Measurements from ENCODE around the gene CD99.
A peak's percentile ranks its signal among the peaks of the same experiment; 100 is the strongest.

CD99 gene

DNA sequence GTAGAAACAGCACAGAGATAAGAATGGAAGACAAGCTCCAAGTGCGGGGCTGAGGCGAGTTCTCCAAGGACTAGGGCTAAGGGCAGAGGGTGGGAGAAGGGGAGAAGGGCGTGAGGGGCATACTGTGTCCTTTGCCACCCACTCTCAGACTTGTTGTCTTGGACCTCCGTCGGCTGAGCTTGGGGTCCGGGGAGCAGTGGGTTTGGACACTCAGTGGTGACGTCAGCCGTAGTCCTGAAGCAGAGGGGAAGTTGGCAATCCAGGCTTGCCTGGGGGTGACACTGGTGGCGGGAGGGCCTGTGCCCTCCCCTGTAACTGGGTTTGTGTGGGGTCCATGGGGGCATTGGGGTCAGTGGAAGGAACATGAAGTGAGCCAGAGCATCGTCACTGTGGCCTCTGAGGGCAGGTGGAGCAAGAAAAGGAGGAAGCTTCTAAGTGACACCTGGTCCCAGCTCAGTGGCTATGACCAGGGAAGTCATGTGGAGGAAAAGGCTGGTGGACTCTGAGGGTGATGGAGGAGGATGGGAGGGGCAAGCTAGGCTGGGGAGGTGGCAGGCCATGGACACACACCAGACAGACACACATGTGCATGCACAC lies 17.6 kb downstream of the CD99 start:
- H3K27ac ChIP-seq (ENCODE audit: low read length) = peak overlapping the region; percentile 90
- H3K27me3 ChIP-seq (ENCODE audit: insufficient read depth, low read length, poor library complexity) = no peaks in the 10 kb centered on the region
- H3K36me3 ChIP-seq (ENCODE audit: insufficient read depth, low read length) = peaks cover 76% of the 10 kb centered on the region
- H3K4me1 ChIP-seq (ENCODE audit: insufficient read depth, low read length) = peaks cover 100% of the 10 kb centered on the region
- DNase-seq (peak; percentile 43), ATAC-seq (ENCODE audit: insufficient read depth, low read depth) (no peak)
- peaks cover 50% of the 10 kb centered on the region for H4K20me1 ChIP-seq (ENCODE audit: insufficient read depth, low read length)
- peak overlapping the region in 1 of 2 experiments; percentile 56; a peak in 2 of 4 replicates for H3K4me3 ChIP-seq (ENCODE audit: low read depth in 1 of 2, low read length in 2 of 2)
- TF ChIP-seq, protein P1, sequence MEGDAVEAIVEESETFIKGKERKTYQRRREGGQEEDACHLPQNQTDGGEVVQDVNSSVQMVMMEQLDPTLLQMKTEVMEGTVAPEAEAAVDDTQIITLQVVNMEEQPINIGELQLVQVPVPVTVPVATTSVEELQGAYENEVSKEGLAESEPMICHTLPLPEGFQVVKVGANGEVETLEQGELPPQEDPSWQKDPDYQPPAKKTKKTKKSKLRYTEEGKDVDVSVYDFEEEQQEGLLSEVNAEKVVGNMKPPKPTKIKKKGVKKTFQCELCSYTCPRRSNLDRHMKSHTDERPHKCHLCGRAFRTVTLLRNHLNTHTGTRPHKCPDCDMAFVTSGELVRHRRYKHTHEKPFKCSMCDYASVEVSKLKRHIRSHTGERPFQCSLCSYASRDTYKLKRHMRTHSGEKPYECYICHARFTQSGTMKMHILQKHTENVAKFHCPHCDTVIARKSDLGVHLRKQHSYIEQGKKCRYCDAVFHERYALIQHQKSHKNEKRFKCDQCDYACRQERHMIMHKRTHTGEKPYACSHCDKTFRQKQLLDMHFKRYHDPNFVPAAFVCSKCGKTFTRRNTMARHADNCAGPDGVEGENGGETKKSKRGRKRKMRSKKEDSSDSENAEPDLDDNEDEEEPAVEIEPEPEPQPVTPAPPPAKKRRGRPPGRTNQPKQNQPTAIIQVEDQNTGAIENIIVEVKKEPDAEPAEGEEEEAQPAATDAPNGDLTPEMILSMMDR (IDR thresholded peaks at IDR 0.05; ENCODE audit: borderline replicate concordance, extremely low read depth, low read length, poor library complexity, severe bottlenecking) = peak; percentile 11
- no peak for TF ChIP-seq EZH2 (IDR thresholded peaks at IDR 0.05; ENCODE audit: borderline replicate concordance, low read depth, low read length, severe bottlenecking)
- H2AFZ ChIP-seq (ENCODE audit: low read depth, low read length) = no peak overlapping the region
- H3K9me3 ChIP-seq (ENCODE audit: insufficient read depth, low read length, severe bottlenecking) = no peaks in the 10 kb centered on the region
- H3K4me2 ChIP-seq (ENCODE audit: insufficient read depth, low read length) = peak overlapping the region; percentile 76
- H3K9ac ChIP-seq (ENCODE audit: low read depth, low read length) = peak overlapping the region; percentile 53
- H3K79me2 ChIP-seq (ENCODE audit: insufficient read depth, low read length) = peaks cover 100% of the 10 kb centered on the region

GRCh38 chrX:2709556-2709955 lies 18.5 kb downstream of the CD99 start:
- Histone ChIP-seq H3K4me2 (ENCODE audit: insufficient read depth, low read length) (peak overlapping the region; percentile 76), H3K36me3 (ENCODE audit: insufficient read depth, low read length) (peaks cover 69% of the 10 kb centered on the region), H3K27ac (ENCODE audit: low read length) (peak overlapping the region; percentile 90), H3K27me3 (ENCODE audit: insufficient read depth, low read length, poor library complexity) (no peaks in the 10 kb centered on the region), H3K79me2 (ENCODE audit: insufficient read depth, low read length) (peaks cover 100% of the 10 kb centered on the region), H3K9ac (ENCODE audit: low read depth, low read length) (peak overlapping the region; percentile 53), H4K20me1 (ENCODE audit: insufficient read depth, low read length) (peaks cover 41% of the 10 kb centered on the region), H2AFZ (ENCODE audit: low read depth, low read length) (no peak overlapping the region), H3K4me1 (ENCODE audit: insufficient read depth, low read length) (peaks cover 100% of the 10 kb centered on the region), H3K4me3 (ENCODE audit: low read depth in 1 of 2, low read length in 2 of 2) (peak overlapping the region in 1 of 2 experiments; percentile 56; a peak in 2 of 4 replicates), H3K9me3 (ENCODE audit: insufficient read depth, low read length, severe bottlenecking) (no peaks in the 10 kb centered on the region)
- ATAC-seq (ENCODE audit: insufficient read depth, low read depth) = no peak
- no peak for TF ChIP-seq EZH2 (IDR thresholded peaks at IDR 0.05; ENCODE audit: borderline replicate concordance, low read depth, low read length, severe bottlenecking)
- TF ChIP-seq, protein P1 (IDR thresholded peaks at IDR 0.05; ENCODE audit: borderline replicate concordance, extremely low read depth, low read length, poor library complexity, severe bottlenecking) = no peak
- peak; percentile 49 for DNase-seq

DNA sequence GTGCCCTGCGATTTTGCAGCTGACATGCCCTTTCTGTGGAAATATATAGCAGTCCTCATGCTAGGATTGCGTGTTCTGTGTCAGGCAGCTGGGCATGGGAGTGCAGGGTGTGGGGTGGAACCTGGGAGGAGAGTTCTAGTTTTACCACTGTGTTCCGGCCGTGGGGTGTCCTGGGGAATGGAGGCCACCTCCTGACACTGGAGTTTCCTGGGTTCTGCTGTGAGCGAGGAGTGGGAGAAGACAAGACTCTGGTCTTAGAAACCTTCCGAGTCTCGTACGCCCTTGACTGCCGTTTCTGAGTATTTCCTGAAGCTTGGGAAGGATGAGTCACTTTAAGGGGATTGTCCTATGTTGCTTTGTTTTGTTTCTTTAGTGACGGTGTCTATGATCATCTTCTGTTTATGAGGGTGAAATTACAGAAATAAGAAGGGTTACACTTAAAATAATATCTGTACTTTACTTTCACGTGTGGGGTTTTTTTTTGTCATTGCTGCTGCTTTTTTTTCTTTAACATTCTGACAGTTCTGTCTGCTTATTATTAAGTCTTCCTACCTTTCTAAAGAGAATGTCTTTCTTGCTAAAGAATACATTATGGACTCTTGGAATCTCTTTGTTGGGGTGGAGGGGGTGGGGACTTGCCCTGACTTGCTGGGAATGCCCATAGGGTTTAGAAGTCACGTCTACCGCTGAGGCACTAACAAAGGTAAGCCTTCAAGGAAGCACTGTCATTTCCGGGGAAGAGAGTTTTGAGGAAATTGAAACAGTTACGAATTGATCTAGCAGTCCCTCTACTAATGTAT lies 19.1 kb downstream of the CD99 start:
- Histone ChIP-seq H3K9ac (ENCODE audit: low read depth, low read length) (peak overlapping the region; percentile 53), H3K27ac (ENCODE audit: low read length) (peak overlapping the region; percentile 90), H3K27me3 (ENCODE audit: insufficient read depth, low read length, poor library complexity) (no peaks in the 10 kb centered on the region), H2AFZ (ENCODE audit: low read depth, low read length) (no peak overlapping the region), H3K9me3 (ENCODE audit: insufficient read depth, low read length, severe bottlenecking) (no peaks in the 10 kb centered on the region), H3K79me2 (ENCODE audit: insufficient read depth, low read length) (peaks cover 100% of the 10 kb centered on the region), H3K36me3 (ENCODE audit: insufficient read depth, low read length) (peaks cover 69% of the 10 kb centered on the region), H4K20me1 (ENCODE audit: insufficient read depth, low read length) (peaks cover 34% of the 10 kb centered on the region), H3K4me3 (ENCODE audit: low read depth in 1 of 2, low read length in 2 of 2) (peak overlapping the region in 1 of 2 experiments; percentile 56; a peak in 2 of 4 replicates), H3K4me2 (ENCODE audit: insufficient read depth, low read length) (peak overlapping the region; percentile 76), H3K4me1 (ENCODE audit: insufficient read depth, low read length) (peaks cover 100% of the 10 kb centered on the region)
- TF ChIP-seq EZH2 (IDR thresholded peaks at IDR 0.05; ENCODE audit: borderline replicate concordance, low read depth, low read length, severe bottlenecking) = no peak
- TF ChIP-seq, protein P1 (IDR thresholded peaks at IDR 0.05; ENCODE audit: borderline replicate concordance, extremely low read depth, low read length, poor library complexity, severe bottlenecking) = no peak
- DNase-seq (peak; percentile 61), ATAC-seq (ENCODE audit: insufficient read depth, low read depth) (peak; percentile 11)
